H9 (cell line): ENCODE measurements around the gene ZNF408. TPM values are rescaled to one million over a fixed set of nuclear protein-coding genes. Genes with fewer than 3 reads are reported as not detected.

Experiments
- DNase-seq: peaks from one replicate; pipeline ENCODE4 v3.0.0-alpha.2; 2017
- H2AFZ ChIP-seq: one replicate; pipeline ENCODE4 v1.6.1; 2013; ENCODE audit warnings: mild to moderate bottlenecking, low read length, control low read depth, moderate library complexity
- H2AK5ac ChIP-seq: 2 replicates; pipeline ENCODE4 v1.6.1; 2013; ENCODE audit warnings: low read length, control low read depth, mixed read lengths; ENCODE audit not compliant: insufficient read length
- H2BK120ac ChIP-seq: one replicate; pipeline ENCODE4 v1.6.1; 2013; ENCODE audit warnings: low read depth, mild to moderate bottlenecking, low read length, control low read depth, inconsistent platforms; ENCODE audit not compliant: poor library complexity, severe bottlenecking
- H2BK12ac ChIP-seq: 2 replicates; pipeline ENCODE4 v1.6.1; 2013; ENCODE audit warnings: low read length, control low read depth, mixed read lengths, low read depth; ENCODE audit not compliant: insufficient read length
- H2BK15ac ChIP-seq: 2 replicates; pipeline ENCODE4 v1.6.1; 2013; ENCODE audit warnings: low read depth, low read length, control low read depth
- H2BK20ac ChIP-seq: one replicate; pipeline ENCODE4 v1.6.1; 2013; ENCODE audit warnings: low read depth, mild to moderate bottlenecking, low read length, control low read depth, inconsistent platforms; ENCODE audit not compliant: poor library complexity, severe bottlenecking
- H2BK5ac ChIP-seq: 2 replicates; pipeline ENCODE4 v1.6.1; 2013; ENCODE audit warnings: low read length, control low read depth, mixed read lengths; ENCODE audit not compliant: insufficient read length
- H3K14ac ChIP-seq: 2 replicates; pipeline ENCODE4 v1.6.1; 2013; ENCODE audit warnings: low read length, control low read depth; ENCODE audit not compliant: insufficient read depth
- H3K18ac ChIP-seq: 2 replicates; pipeline ENCODE4 v1.6.1; 2013; ENCODE audit warnings: low read depth, mild to moderate bottlenecking, mixed read lengths, low read length, control low read depth; ENCODE audit not compliant: insufficient read length
- H3K23ac ChIP-seq: 2 replicates; pipeline ENCODE4 v1.6.1; 2013; ENCODE audit warnings: low read length, control low read depth, mixed read lengths, low read depth; ENCODE audit not compliant: insufficient read length
- H3K23me2 ChIP-seq: 2 replicates; pipeline ENCODE4 v1.6.1; 2013; ENCODE audit warnings: low read depth, mild to moderate bottlenecking, mixed read lengths, low read length, control low read depth; ENCODE audit not compliant: insufficient read length, poor library complexity, severe bottlenecking
- H3K27ac ChIP-seq: 2 replicates; pipeline ENCODE4 v1.5.1; 2013; ENCODE audit warnings: low read length, control low read depth, mixed read lengths, low read depth; ENCODE audit not compliant: insufficient read length
- H3K27me3 ChIP-seq: 2 replicates; pipeline ENCODE4 v1.6.1; 2013; ENCODE audit warnings: low read length, control low read depth, inconsistent platforms; ENCODE audit not compliant: insufficient read depth
- H3K4ac ChIP-seq: 2 replicates; pipeline ENCODE4 v1.6.1; 2013; ENCODE audit warnings: low read depth, mild to moderate bottlenecking, control low read depth, inconsistent platforms, low read length, moderate library complexity
- H3K4me1 ChIP-seq: 2 replicates; pipeline ENCODE4 v1.6.1; 2013; ENCODE audit warnings: low read length, control low read depth, inconsistent platforms; ENCODE audit not compliant: insufficient read depth
- H3K4me2 ChIP-seq: 2 replicates; pipeline ENCODE4 v1.6.1; 2013; ENCODE audit warnings: low read length, control low read depth, mixed read lengths; ENCODE audit not compliant: insufficient read length, insufficient read depth
- H3K56ac ChIP-seq: 2 replicates; pipeline ENCODE4 v1.6.1; 2013; ENCODE audit warnings: low read depth, mild to moderate bottlenecking, mixed read lengths, low read length, control low read depth; ENCODE audit not compliant: insufficient read length
- H3K79me1 ChIP-seq: 2 replicates; pipeline ENCODE4 v1.6.1; 2013; ENCODE audit warnings: low read depth, mild to moderate bottlenecking, moderate library complexity, low read length, control low read depth, inconsistent platforms; ENCODE audit not compliant: insufficient read depth, poor library complexity, severe bottlenecking
- H3K79me2 ChIP-seq: 2 replicates; pipeline ENCODE4 v1.6.1; 2013; ENCODE audit warnings: low read length, control low read depth, inconsistent platforms; ENCODE audit not compliant: insufficient read depth
- H3K9ac ChIP-seq: 2 replicates; pipeline ENCODE4 v1.6.1; 2013; ENCODE audit warnings: low read length, control low read depth, mixed read lengths; ENCODE audit not compliant: insufficient read length; ENCODE audit errors: extremely low read depth
- H3K9me3 ChIP-seq: one replicate; pipeline ENCODE4 v1.6.1; 2013; ENCODE audit warnings: low read depth, low read length, inconsistent platforms; ENCODE audit not compliant: control insufficient read depth
- H3T11ph ChIP-seq: one replicate; pipeline ENCODE4 v1.6.1; 2013; ENCODE audit warnings: mild to moderate bottlenecking, low read length, control low read depth, inconsistent platforms
- H4K20me1 ChIP-seq: one replicate; pipeline ENCODE4 v1.6.1; 2013; ENCODE audit not compliant: control insufficient read depth, insufficient read length, insufficient read depth
- H4K5ac ChIP-seq: 2 replicates; pipeline ENCODE4 v1.6.1; 2013; ENCODE audit warnings: low read depth, mild to moderate bottlenecking, mixed read lengths, low read length, control low read depth; ENCODE audit not compliant: insufficient read length
- H4K8ac ChIP-seq: replicated peaks from 2 replicates; pipeline ENCODE4 v1.6.1; 2013; ENCODE audit warnings: low read length, control low read depth, mixed read lengths, low read depth; ENCODE audit not compliant: insufficient read length
- H4K91ac ChIP-seq: 2 replicates; pipeline ENCODE4 v1.6.1; 2013; ENCODE audit warnings: low read depth, mild to moderate bottlenecking, moderate library complexity, mixed read lengths, low read length, control low read depth; ENCODE audit not compliant: insufficient read length
- H3K27ac Mint-ChIP-seq, 3 experiments: 2 replicates in 2 of 3; 3 replicates in 1 of 3; pipeline ENCODE4 v1.8.0; 2020 to 2021; ENCODE audit warnings: mixed read lengths in 3 of 3, mild to moderate bottlenecking in 1 of 3, moderate library complexity in 1 of 3
- H3K27me3 Mint-ChIP-seq: 2 replicates; pipeline ENCODE4 v1.8.0; 2021; ENCODE audit warnings: low read depth, mild to moderate bottlenecking, moderate library complexity, mixed read lengths
- H3K36me3 Mint-ChIP-seq, 3 experiments: 2 replicates in 2 of 3; 3 replicates in 1 of 3; pipeline ENCODE4 v1.8.0; 2020 to 2021; ENCODE audit warnings: low read depth in 3 of 3, mixed read lengths in 3 of 3; ENCODE audit not compliant: insufficient read depth in 1 of 3
- H3K4me1 Mint-ChIP-seq, 2 experiments: 2 replicates each; pipeline ENCODE4 v1.8.0; 2020; ENCODE audit warnings: mixed read lengths in 2 of 2
- H3K4me3 Mint-ChIP-seq, 2 experiments: 2 replicates in 1 of 2; 3 replicates in 1 of 2; pipeline ENCODE4 v1.8.0; 2020 to 2021; ENCODE audit warnings: mild to moderate bottlenecking in 2 of 2, mixed read lengths in 2 of 2, moderate library complexity in 1 of 2
- H3K9me3 Mint-ChIP-seq, 2 experiments: 2 replicates in 1 of 2; 3 replicates in 1 of 2; pipeline ENCODE4 v1.8.0; 2020; ENCODE audit warnings: mild to moderate bottlenecking in 2 of 2, mixed read lengths in 2 of 2, moderate library complexity in 1 of 2
- CTCF ChIP-seq: fragments of 200-600 bp; sonication (generic); conservative IDR thresholded peaks from 3 replicates; pipeline ENCODE4 v1.8.0; 2021; ENCODE audit warnings: antibody characterized with exemption, mild to moderate bottlenecking
- WGBS: extraction: QIAGEN DNeasy Blood & Tissue Kit; methylation state at CpG from one replicate; pipeline ENCODE4 v1.1.7; 2013; ENCODE audit warnings: missing lambda C conversion rate, low lambda C conversion rate, mixed read lengths; ENCODE audit not compliant: insufficient read length; ENCODE audit errors: extremely low coverage; 5-methylcytosine and 5-hydroxymethylcytosine counted together
- total RNA-seq: library from RNA; stranded (reverse); gene quantifications from 2 replicates; pipeline ENCODE4 v1.2.1, GENCODE V29; 2021

The ZNF408 gene
- total RNA-seq, 1 experiment from 2014 or later: 16.6 TPM

- TF ChIP-seq CTCF: peak; percentile 41; the same call in 2 of the 3 replicates
- Mint-ChIP-seq H3K36me3 (peaks cover 0 to 15% (median 13%) of the 10 kb centered on the region in 3 experiments; a peak in 4 of 7 replicates), H3K9me3 (no peaks in the 10 kb centered on the region), H3K4me3 (no peak overlapping the region), H3K27ac (peak overlapping the region in 2 of 3 experiments; percentile 14 to 37; a peak in 1 of 7 replicates), H3K4me1 (peaks cover 14 to 16% of the 10 kb centered on the region in 2 experiments), H3K27me3 (no peaks in the 10 kb centered on the region; the same call in 1 of the 2 replicates)
- no CpG with 5 or more reads among the region's 10 CpGs for WGBS
- Histone ChIP-seq H3K9ac (no peak overlapping the region), H3K79me1 (no peaks in the 10 kb centered on the region), H4K8ac (no peak overlapping the region), H3K23ac (no peak overlapping the region), H3T11ph (no peak overlapping the region), H4K20me1 (no peaks in the 10 kb centered on the region), H2BK5ac (no peak overlapping the region), H3K4me2 (no peak overlapping the region), H4K5ac (no peak overlapping the region), H2BK120ac (no peak overlapping the region), H3K23me2 (no peaks in the 10 kb centered on the region), H3K4me1 (no peaks in the 10 kb centered on the region), H3K79me2 (no peaks in the 10 kb centered on the region), H2AK5ac (no peak overlapping the region), H3K14ac (no peak overlapping the region; the same call in 1 of the 2 replicates), H3K56ac (no peak overlapping the region), H2AFZ (no peak overlapping the region), H3K27me3 (no peaks in the 10 kb centered on the region), H3K18ac (no peak overlapping the region), H3K4ac (no peak overlapping the region), H2BK20ac (no peak overlapping the region), H3K9me3 (no peaks in the 10 kb centered on the region), H2BK15ac (no peak overlapping the region), H4K91ac (no peak overlapping the region), H2BK12ac (no peak overlapping the region), H3K27ac (no peak overlapping the region)
- no peak for DNase-seq
Measured at GRCh38 chr11:46677991-46678740, 22.7 kb upstream of the ZNF408 start.
